GM12878 (cell line): ENCODE data around the gene FCER2. TPM values are rescaled to one million over a fixed set of nuclear protein-coding genes. Genes with fewer than 3 reads are reported as not detected.

Source experiments
- ATAC-seq: fragments of 200-7000 bp; cut with Tn5 transposase; 3 replicates; pipeline ENCODE4 v1.9.1; 2020; ENCODE audit warnings: mild to moderate bottlenecking, moderate library complexity
- BruUV-seq: library from RNA; stranded (reverse); fragments of 400-500 nt; replicated peaks from 2 replicates; lab custom pipeline; 2021; lab: Mats Ljungman, UMichigan
- CTCF ChIA-PET: fragments of 300-600 bp; sonication (Branson Sonifier 250); formaldehyde crosslinking; extraction: SDS; loops from one replicate; lab custom pipeline; 2021; ENCODE audit warnings: inconsistent platforms; lab: Yijun Ruan, JAX
- POLR2A ChIA-PET: fragments of 350-600 bp; formaldehyde crosslinking; extraction: SDS; loops from one replicate; lab custom pipeline; 2021; ENCODE audit warnings: inconsistent platforms; lab: Charles Lee
- RAD21 ChIA-PET: fragments of 300-600 bp; sonication (Branson Sonifier 250); formaldehyde crosslinking; loops from one replicate; lab custom pipeline; 2023; ENCODE audit warnings: antibody characterized with exemption; ENCODE audit not compliant: unreplicated experiment; lab: Charles Lee
- SMC1A ChIA-PET: fragments of 300-600 bp; sonication (Branson Sonifier 250); formaldehyde crosslinking; loops from one replicate; lab custom pipeline; 2023; ENCODE audit not compliant: unreplicated experiment, uncharacterized antibody; lab: Charles Lee
- DNase-seq: peaks from one replicate; pipeline ENCODE4 v3.0.0-alpha.2; 2011; ENCODE audit warnings: low read depth, low spot score
- FAIRE-seq: peaks from 3 replicates; lab custom pipeline; 2011; peaks lifted over from hg19 to GRCh38; lab: Jason Lieb, UNC
- H2AFZ ChIP-seq: 2 replicates; pipeline ENCODE4 v1.6.0; 2011; ENCODE audit warnings: low read depth, low read length, control low read depth; ENCODE audit not compliant: control insufficient read depth
- H3K27ac ChIP-seq: 2 replicates; pipeline ENCODE4 v1.5.1; 2011; ENCODE audit warnings: control low read depth; ENCODE audit not compliant: control insufficient read depth, insufficient read depth
- H3K27me3 ChIP-seq, 2 experiments: replicated peaks in 1 of 2; 2 replicates each; pipeline versions ENCODE4 v1.6.0 to v1.6.1; 2011; ENCODE audit warnings: low read length in 1 of 2; ENCODE audit not compliant: control insufficient read depth in 2 of 2, insufficient read depth in 2 of 2
- H3K36me3 ChIP-seq, 2 experiments: 2 replicates each; pipeline ENCODE4 v1.5.1; 2011; ENCODE audit warnings: low read length in 1 of 2; ENCODE audit not compliant: control insufficient read depth in 2 of 2, insufficient read depth in 2 of 2
- H3K4me1 ChIP-seq: 2 replicates; pipeline ENCODE4 v1.6.1; 2011; ENCODE audit warnings: mild to moderate bottlenecking, low read length, moderate library complexity, mixed read lengths; ENCODE audit not compliant: control insufficient read depth, insufficient read depth
- H3K4me2 ChIP-seq: 2 replicates; pipeline ENCODE4 v1.6.0; 2011; ENCODE audit warnings: control low read depth; ENCODE audit not compliant: control insufficient read depth, insufficient read depth
- H3K4me3 ChIP-seq: fragments of 200-600 bp; sonication (generic); 2 replicates; pipeline ENCODE4 v1.5.1; 2016
- H3K79me2 ChIP-seq: 2 replicates; pipeline ENCODE4 v1.6.0; 2011; ENCODE audit warnings: low read length; ENCODE audit not compliant: control insufficient read depth, insufficient read depth
- H3K9ac ChIP-seq: 2 replicates; pipeline ENCODE4 v1.8.0; 2011; ENCODE audit warnings: low read length, control low read depth, mixed read lengths; ENCODE audit not compliant: control insufficient read depth, insufficient read depth
- H3K9me3 ChIP-seq: replicated peaks from 3 replicates; pipeline ENCODE4 v1.5.1; 2011; ENCODE audit warnings: mild to moderate bottlenecking, low read length; ENCODE audit not compliant: control insufficient read depth, insufficient read depth
- H4K20me1 ChIP-seq: 2 replicates; pipeline ENCODE4 v1.6.0; 2011; ENCODE audit not compliant: control insufficient read depth, insufficient read depth
- ATF2 ChIP-seq: IDR thresholded peaks from 2 replicates; pipeline ENCODE4 v1.6.1; 2012; ENCODE audit warnings: low read length, inconsistent platforms
- ATF7 ChIP-seq: fragments of 450-650 bp; IDR thresholded peaks from 2 replicates; pipeline ENCODE4 v1.6.1; 2016; ENCODE audit warnings: low read depth, mild to moderate bottlenecking
- BHLHE40 ChIP-seq, 2 experiments: fragments of 450-650 bp in 1 of 2; IDR thresholded peaks; 2 replicates each; pipeline ENCODE4 v1.6.1; 2011 to 2017; ENCODE audit warnings: low read depth in 2 of 2, borderline replicate concordance in 1 of 2, improper control_type of control experiment in 1 of 2, low read length in 1 of 2, mild to moderate bottlenecking in 1 of 2
- CBFB ChIP-seq: IDR thresholded peaks from 2 replicates; pipeline ENCODE4 v1.6.1; 2016; ENCODE audit warnings: antibody characterized with exemption, low read depth
- CBX3 ChIP-seq: fragments of 200-600 bp; sonication (generic); IDR thresholded peaks from 2 replicates; pipeline ENCODE4 v1.6.1; 2016; ENCODE audit warnings: low read depth, borderline replicate concordance
- CHD4 ChIP-seq: fragments of 200-600 bp; sonication (generic); IDR thresholded peaks from 2 replicates; pipeline ENCODE4 v1.6.1; 2016; ENCODE audit warnings: mild to moderate bottlenecking
- CREB1 ChIP-seq: IDR thresholded peaks from 2 replicates; pipeline ENCODE4 v1.6.1; 2012; ENCODE audit warnings: low read depth, mild to moderate bottlenecking, inconsistent platforms
- DPF2 ChIP-seq: fragments of 450-650 bp; IDR thresholded peaks from 2 replicates; pipeline ENCODE4 v1.6.1; 2017; ENCODE audit warnings: mild to moderate bottlenecking
- EED ChIP-seq: sonication (generic); IDR thresholded peaks from 2 replicates; pipeline ENCODE4 v1.6.1; 2016; ENCODE audit warnings: antibody characterized with exemption, low read depth
- IKZF1 ChIP-seq: fragments of 450-650 bp; conservative IDR thresholded peaks from 2 replicates; pipeline ENCODE4 v1.6.1; 2017; ENCODE audit warnings: antibody characterized with exemption, mild to moderate bottlenecking
- IKZF2 ChIP-seq, 2 experiments: fragments of 450-650 bp; IDR thresholded peaks; 2 replicates each; pipeline ENCODE4 v1.6.1; 2017; ENCODE audit warnings: mild to moderate bottlenecking in 2 of 2, moderate library complexity in 2 of 2
- MXI1 ChIP-seq: fragments of 150-350 bp; IDR thresholded peaks from 2 replicates; pipeline ENCODE4 v1.6.1; 2011; ENCODE audit warnings: low read depth, mild to moderate bottlenecking, inconsistent platforms, low read length, improper control_type of control experiment
- NBN ChIP-seq: fragments of 450-650 bp; IDR thresholded peaks from 2 replicates; pipeline ENCODE4 v1.6.1; 2016
- PML ChIP-seq: IDR thresholded peaks from 2 replicates; pipeline ENCODE4 v1.6.1; 2012; ENCODE audit warnings: low read length, inconsistent platforms
- POU2F2 ChIP-seq: IDR thresholded peaks from 3 replicates; pipeline ENCODE4 v1.6.1; 2011; ENCODE audit warnings: low read depth, mild to moderate bottlenecking, low read length, borderline replicate concordance
- RCOR1 ChIP-seq: conservative IDR thresholded peaks from 2 replicates; pipeline ENCODE4 v1.6.1; 2012; ENCODE audit warnings: low read depth, low read length, improper control_type of control experiment
- SMAD5 ChIP-seq: IDR thresholded peaks from 2 replicates; pipeline ENCODE4 v1.6.1; 2016; ENCODE audit warnings: antibody characterized with exemption, low read depth
- SP1 ChIP-seq: IDR thresholded peaks from one replicate; pipeline ENCODE4 v1.6.1; 2011; ENCODE audit warnings: low read depth, low read length
- SREBF2 ChIP-seq: IDR thresholded peaks from 2 replicates; pipeline ENCODE4 v1.6.1; 2012; ENCODE audit warnings: mild to moderate bottlenecking, low read length
- STAT1 ChIP-seq: fragments of 450-650 bp; conservative IDR thresholded peaks from 2 replicates; pipeline ENCODE4 v1.6.1; 2014; ENCODE audit warnings: antibody characterized with exemption, mild to moderate bottlenecking
- TCF12 ChIP-seq: IDR thresholded peaks from 2 replicates; pipeline ENCODE4 v1.6.1; 2011; ENCODE audit warnings: low read depth, mild to moderate bottlenecking, low read length
- TCF3 ChIP-seq: IDR thresholded peaks from 2 replicates; pipeline ENCODE4 v1.6.1; 2012; ENCODE audit warnings: low read depth, mild to moderate bottlenecking, low read length, borderline replicate concordance; ENCODE audit not compliant: insufficient read depth
- WGBS: methylation state at CpG from one replicate; pipeline ENCODE4 v1.1.6; 2016; ENCODE audit warnings: low lambda C conversion rate; ENCODE audit not compliant: insufficient replicate concordance, insufficient coverage; ENCODE audit errors: missing lambda C conversion rate; 5-methylcytosine and 5-hydroxymethylcytosine counted together
- in situ Hi-C: fragments of 300-500 bp; cut with MboI; formaldehyde crosslinking; loops from 9 replicates; pipeline ENCODE4 v1.14.3; 2018; ENCODE audit warnings: mixed read lengths
- intact Hi-C: fragments of 100-400 bp; cut with micrococcal nuclease; formaldehyde crosslinking; loops from one replicate; pipeline ENCODE4 v1.14.2; 2022; ENCODE audit not compliant: unreplicated experiment
- polyA plus RNA-seq, 11 experiments: library from polyadenylated mRNA; depleted of rRNA in 4 of 11; unstranded in 6 of 11; stranded (reverse) in 5 of 11; fragments of >200 nt; fragmentation: Nextera tagmentation in 4 of 11; fragmentation: Illumina TruSeq in 1 of 11; extraction: Ambion mirVana in 4 of 11; extraction: Trizol in 1 of 11; gene quantifications; 1 replicate in 1 of 11; 2 replicates in 10 of 11; pipeline versions ENCODE4 v1.2.1 to v1.2.3, GENCODE V29; 2011 to 2016; ENCODE audit warnings: inconsistent platforms in 2 of 11, missing spikeins in 2 of 11, low read depth in 1 of 11
- total RNA-seq, 4 experiments: library from RNA; depleted of rRNA in 3 of 4; stranded (reverse); fragments of >200 nt in 3 of 4; fragmentation: Illumina TruSeq in 1 of 4; extraction: Trizol in 1 of 4; gene quantifications; 2 replicates each; pipeline versions ENCODE4 v1.2.1 to v1.2.3, GENCODE V29; 2013 to 2021
- TF ChIP-seq, protein P1 (sequence below): IDR thresholded peaks from 2 replicates; pipeline ENCODE4 v1.6.1; 2012; ENCODE audit warnings: low read depth, low read length, improper control_type of control experiment
- TF ChIP-seq, protein P2 (sequence below): fragments of 450-650 bp; IDR thresholded peaks from 2 replicates; pipeline ENCODE4 v1.6.1; 2017; ENCODE audit warnings: mild to moderate bottlenecking, low read depth, inconsistent platforms; ENCODE audit not compliant: poor library complexity, severe bottlenecking

FCER2 gene
- total and polyA plus RNA-seq, 10 of the 15 experiments (the other 5 are each of a cell fraction or from before 2014, with no cell fraction given), result 44.0 to 424 (median 241) TPM

- Histone ChIP-seq H3K4me2 (peak overlapping the region; percentile 51; the same call in 1 of the 2 replicates), H3K9ac (no peak overlapping the region), H2AFZ (no peak overlapping the region), H3K27me3 (no peaks in the 10 kb centered on the region), H3K4me3 (no peak overlapping the region), H3K36me3 (no peaks in the 10 kb centered on the region), H3K79me2 (no peaks in the 10 kb centered on the region), H3K4me1 (peaks cover 30% of the 10 kb centered on the region), H4K20me1 (no peaks in the 10 kb centered on the region), H3K27ac (no peak overlapping the region), H3K9me3 (no peaks in the 10 kb centered on the region)
- peak; percentile 97 for ATAC-seq
- ChIA-PET SMC1A (interaction anchor here (0.6 to 2.0 kb wide), 6 partner anchors 23 to 75 kb away, joined by 3 to 6 read pairs (median 4); no protein-coding TSS in a partner anchor), RAD21 (interaction anchor here (1.0 to 3.3 kb wide), 7 partner anchors 34 to 76 kb away, joined by 3 to 11 read pairs (median 3); partner anchors contain the start of gene FCER2), CTCF (interaction anchor here (1.2 to 2.2 kb wide), 2 partner anchors 63 to 175 kb away, joined by 3 to 6 read pairs; partner anchors contain the start of gene TRAPPC5), POLR2A (interaction anchor here (0.5 to 2.8 kb wide), 3 partner anchors 9 to 44 kb away, joined by 3 to 11 read pairs (median 5); no protein-coding TSS in a partner anchor)
- in situ Hi-C loops, result no loop called here
- 13% methylated on average over 2 of the region's 2 CpGs for WGBS
- intact Hi-C loops, result loop anchor here (1.0 to 2.0 kb wide), 2 partner anchors 25 to 43 kb away; no protein-coding TSS in a partner anchor
- peak; percentile 53 for DNase-seq
- BruUV-seq, result no TSS peak
- FAIRE-seq, result peak; percentile 85
- TF ChIP-seq, protein P1, sequence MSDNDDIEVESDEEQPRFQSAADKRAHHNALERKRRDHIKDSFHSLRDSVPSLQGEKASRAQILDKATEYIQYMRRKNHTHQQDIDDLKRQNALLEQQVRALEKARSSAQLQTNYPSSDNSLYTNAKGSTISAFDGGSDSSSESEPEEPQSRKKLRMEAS, result no peak
- peak; percentile 99 for TF ChIP-seq TCF12
- peak; percentile 98 for TF ChIP-seq TCF3
- TF ChIP-seq IKZF1, result peak; percentile 97
- TF ChIP-seq CBFB, result peak; percentile 83
- TF ChIP-seq STAT1, result no peak
- TF ChIP-seq CBX3, result no peak
- peak; percentile 59; the same call in 1 of the 2 replicates for TF ChIP-seq CREB1
- TF ChIP-seq, protein P2, sequence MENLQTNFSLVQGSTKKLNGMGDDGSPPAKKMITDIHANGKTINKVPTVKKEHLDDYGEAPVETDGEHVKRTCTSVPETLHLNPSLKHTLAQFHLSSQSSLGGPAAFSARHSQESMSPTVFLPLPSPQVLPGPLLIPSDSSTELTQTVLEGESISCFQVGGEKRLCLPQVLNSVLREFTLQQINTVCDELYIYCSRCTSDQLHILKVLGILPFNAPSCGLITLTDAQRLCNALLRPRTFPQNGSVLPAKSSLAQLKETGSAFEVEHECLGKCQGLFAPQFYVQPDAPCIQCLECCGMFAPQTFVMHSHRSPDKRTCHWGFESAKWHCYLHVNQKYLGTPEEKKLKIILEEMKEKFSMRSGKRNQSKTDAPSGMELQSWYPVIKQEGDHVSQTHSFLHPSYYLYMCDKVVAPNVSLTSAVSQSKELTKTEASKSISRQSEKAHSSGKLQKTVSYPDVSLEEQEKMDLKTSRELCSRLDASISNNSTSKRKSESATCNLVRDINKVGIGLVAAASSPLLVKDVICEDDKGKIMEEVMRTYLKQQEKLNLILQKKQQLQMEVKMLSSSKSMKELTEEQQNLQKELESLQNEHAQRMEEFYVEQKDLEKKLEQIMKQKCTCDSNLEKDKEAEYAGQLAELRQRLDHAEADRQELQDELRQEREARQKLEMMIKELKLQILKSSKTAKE, result peak; percentile 96
- no peak for TF ChIP-seq MXI1
- peak; percentile 62 for TF ChIP-seq SP1
- peak; percentile 100 for TF ChIP-seq EED
- TF ChIP-seq BHLHE40 (IDR thresholded peaks at IDR 0.05; ENCODE audit: borderline replicate concordance in 1 of 2, low read depth in 2 of 2, low read length in 1 of 2), result peak; percentile 58 to 66; a peak in 3 of 4 replicates
- no peak for TF ChIP-seq CHD4
- TF ChIP-seq DPF2, result peak; percentile 90
- peak; percentile 51; the same call in 1 of the 3 replicates for TF ChIP-seq POU2F2
- TF ChIP-seq NBN, result 0 out of 2 replicates have a peak, but pooled peaks have one; percentile 51
- TF ChIP-seq IKZF2 (IDR thresholded peaks at IDR 0.05), result peak; percentile 96 to 98
- TF ChIP-seq SMAD5, result no peak
- TF ChIP-seq RCOR1, result 0 out of 2 replicates have a peak, but pooled peaks have one; percentile 53
- TF ChIP-seq SREBF2, result no peak
- 0 out of 2 replicates have a peak, but pooled peaks have one; percentile 56 for TF ChIP-seq ATF7
- TF ChIP-seq PML, result peak; percentile 65; the same call in 1 of the 2 replicates
- peak; percentile 92 for TF ChIP-seq ATF2
Measured at GRCh38 chr19:7743425-7743841, 41.5 kb upstream of the FCER2 start.
